Common myeloid progenitor, CD34-positive (primary cell): Measurements from ENCODE around the gene GPBP1.
A peak's percentile ranks its signal among the peaks of the same experiment; 100 is the strongest.
"Not testable (repeated sequence)": the region's sequence is repeated elsewhere in the genome, so short reads cannot be mapped to it uniquely, and the experiment has no call there.

Source experiments
- CTCF ChIA-PET: fragments of 350-600 bp; sonication (Branson Sonifier 250); formaldehyde crosslinking; loops from one replicate; lab custom pipeline; 2021; ENCODE audit warnings: antibody characterized with exemption; lab: Charles Lee
- POLR2A ChIA-PET: fragments of 350-600 bp; sonication (Branson Sonifier 250); formaldehyde crosslinking; loops from one replicate; lab custom pipeline; 2021; ENCODE audit warnings: antibody characterized with exemption; lab: Charles Lee
- DNase-seq, 3 donors: peaks; one replicate each; pipeline versions ENCODE4 v3.0.0 to v3.0.0-alpha.2; 2013
- H3K27ac ChIP-seq, 2 experiments: 1 replicate in 1 of 2; 2 replicates in 1 of 2; pipeline ENCODE4 v1.7.0; 2013; ENCODE audit warnings: inconsistent platforms in 2 of 2, low read length in 2 of 2, mild to moderate bottlenecking in 2 of 2, low read depth in 1 of 2, moderate library complexity in 1 of 2; ENCODE audit not compliant: severe bottlenecking in 2 of 2, insufficient read depth in 1 of 2, poor library complexity in 1 of 2
- H3K27me3 ChIP-seq, 5 experiments: replicated peaks in 2 of 5; 1 replicate in 3 of 5; 2 replicates in 2 of 5; pipeline versions ENCODE4 v1.6.1 to v1.7.0; 2013; ENCODE audit warnings: low read length in 4 of 5, mild to moderate bottlenecking in 2 of 5, moderate library complexity in 2 of 5, inconsistent platforms in 1 of 5; ENCODE audit not compliant: insufficient read depth in 5 of 5, control insufficient read depth in 4 of 5
- H3K36me3 ChIP-seq, 4 experiments: 1 replicate in 2 of 4; 2 replicates in 2 of 4; pipeline versions ENCODE4 v1.6.1 to v1.7.0; 2013; ENCODE audit warnings: low read length in 3 of 4, control low read depth in 1 of 4, mild to moderate bottlenecking in 1 of 4; ENCODE audit not compliant: control insufficient read depth in 4 of 4, insufficient read depth in 4 of 4
- H3K4me1 ChIP-seq, 4 experiments: 1 replicate in 3 of 4; 2 replicates in 1 of 4; pipeline versions ENCODE4 v1.6.1 to v1.7.1; 2013; ENCODE audit warnings: low read length in 3 of 4, mild to moderate bottlenecking in 3 of 4, control low read depth in 1 of 4, inconsistent platforms in 1 of 4, moderate library complexity in 1 of 4; ENCODE audit not compliant: control insufficient read depth in 4 of 4, insufficient read depth in 4 of 4; ENCODE audit errors: control extremely low read depth in 1 of 4
- H3K4me3 ChIP-seq, 7 experiments: 1 replicate in 4 of 7; 2 replicates in 3 of 7; pipeline versions ENCODE4 v1.5.1 to v1.7.0; 2013; ENCODE audit warnings: mild to moderate bottlenecking in 7 of 7, low read length in 6 of 7, moderate library complexity in 6 of 7, inconsistent platforms in 2 of 7, low read depth in 2 of 7, control low read depth in 1 of 7; ENCODE audit not compliant: insufficient read depth in 4 of 7, control insufficient read depth in 1 of 7; ENCODE audit errors: extremely low read depth in 1 of 7
- H3K9me3 ChIP-seq, 5 experiments: 1 replicate in 4 of 5; 2 replicates in 1 of 5; pipeline versions ENCODE4 v1.6.1 to v1.7.1; 2013; ENCODE audit warnings: low read length in 4 of 5, mild to moderate bottlenecking in 2 of 5, inconsistent platforms in 1 of 5, low read depth in 1 of 5, moderate library complexity in 1 of 5; ENCODE audit not compliant: control insufficient read depth in 4 of 5, insufficient read depth in 2 of 5; ENCODE audit errors: control extremely low read depth in 1 of 5
- WGBS: methylation state at CpG from one replicate; pipeline ENCODE4 v1.1.5; 2013; ENCODE audit not compliant: insufficient coverage; 5-methylcytosine and 5-hydroxymethylcytosine counted together

Gene GPBP1

DNA sequence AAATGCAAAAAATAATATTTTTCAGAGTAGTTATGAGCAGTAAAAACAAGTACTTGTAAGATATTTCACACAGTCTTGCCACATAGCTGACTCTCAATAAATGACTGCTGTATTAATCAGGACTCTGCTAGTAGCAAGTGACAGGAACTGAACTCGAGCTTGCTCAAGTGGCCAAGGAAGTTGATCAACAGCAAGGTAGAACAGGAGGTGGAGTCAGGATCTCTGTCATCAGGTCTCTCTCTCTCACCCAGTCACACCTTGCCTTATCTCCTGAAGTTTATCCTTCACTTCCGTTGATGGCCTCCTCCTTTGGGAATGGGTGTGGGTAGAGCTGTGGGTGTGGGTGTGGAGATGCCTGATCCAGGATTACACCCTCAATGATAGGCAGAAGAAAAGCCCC is 107.0 kb downstream of the GPBP1 start:
- Histone ChIP-seq H3K27ac (no peak overlapping the region), H3K4me1 (peaks cover 0 to 3% (median 0%) of the 10 kb centered on the region in 4 experiments), H3K9me3 (peaks cover 0 to 8% (median 4%) of the 10 kb centered on the region in 5 experiments), H3K4me3 (no peak overlapping the region), H3K27me3 (no peaks in the 10 kb centered on the region), H3K36me3 (no peaks in the 10 kb centered on the region)
- WGBS: no CpG with 5 or more reads among the region's 2 CpGs
- POLR2A ChIA-PET: no interaction called here
- no peak for DNase-seq
- CTCF ChIA-PET: no interaction called here

GRCh38 chr5:57285084-57285483 is 111.2 kb downstream of the GPBP1 start:
- H3K9me3 ChIP-seq, H3K4me1 ChIP-seq, H3K4me3 ChIP-seq, POLR2A ChIA-PET, H3K36me3 ChIP-seq, H3K27ac ChIP-seq, H3K27me3 ChIP-seq, DNase-seq: not testable (repeated sequence)
- CTCF ChIA-PET: interaction anchor here (0.7 to 1.3 kb wide), 3 partner anchors 13 to 1431 kb away, joined by 3 read pairs; no protein-coding TSS in a partner anchor
- WGBS: no CpG with 5 or more reads among the region's 5 CpGs

DNA sequence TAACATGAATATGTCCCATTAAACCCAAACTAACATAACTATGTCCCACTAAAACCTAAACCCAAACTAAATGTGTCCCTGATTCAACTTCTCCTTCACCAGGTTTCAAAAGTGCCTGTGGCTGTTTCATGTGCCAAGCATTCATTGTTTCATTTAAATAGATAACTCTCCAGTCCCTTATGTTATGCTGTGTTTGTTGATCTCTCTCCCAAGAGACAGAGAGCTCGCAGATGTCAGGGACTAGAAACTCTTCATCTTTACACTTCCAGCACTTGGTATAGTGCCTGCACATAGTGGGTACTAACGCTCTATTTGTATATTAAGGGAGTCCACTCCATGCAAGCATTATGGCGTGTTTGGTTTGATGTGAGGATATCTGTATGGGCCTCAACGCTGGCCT is 118.0 kb downstream of the GPBP1 start:
- Histone ChIP-seq H3K4me1 (no peaks in the 10 kb centered on the region), H3K27me3 (no peaks in the 10 kb centered on the region), H3K36me3 (no peaks in the 10 kb centered on the region), H3K9me3 (no peaks in the 10 kb centered on the region), H3K4me3 (no peak overlapping the region), H3K27ac (no peak overlapping the region)
- ChIA-PET POLR2A (no interaction called here), CTCF (interaction anchor here (1.3 kb wide), 1 partner anchor 1167 kb away, joined by 3 read pairs; no protein-coding TSS in a partner anchor)
- no peak for DNase-seq
- 96% methylated on average over 4 of the region's 4 CpGs for WGBS

DNA sequence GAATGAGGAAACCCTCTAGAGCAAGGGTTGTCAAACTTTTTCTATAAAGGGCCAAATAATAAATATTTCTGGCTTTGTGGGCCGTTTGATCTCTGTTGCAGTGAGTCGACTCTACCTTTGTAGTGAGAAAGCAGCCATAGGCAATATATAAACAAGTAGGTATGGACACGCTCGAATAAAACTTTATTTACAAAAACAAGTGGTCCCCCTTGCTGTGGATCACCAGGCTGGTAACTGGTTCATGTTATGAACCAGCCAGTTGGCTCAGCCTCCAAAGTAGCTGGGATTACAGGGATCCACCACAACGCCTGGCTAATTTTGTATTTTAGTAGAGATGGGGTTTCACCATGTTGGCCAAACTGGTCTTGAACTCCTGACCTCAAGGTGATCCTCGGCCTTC is 118.5 kb downstream of the GPBP1 start:
- CTCF ChIA-PET: no interaction called here
- Histone ChIP-seq H3K36me3 (no peaks in the 10 kb centered on the region), H3K27me3 (no peaks in the 10 kb centered on the region), H3K4me1 (no peaks in the 10 kb centered on the region), H3K27ac (no peak overlapping the region), H3K9me3 (no peaks in the 10 kb centered on the region), H3K4me3 (no peak overlapping the region)
- WGBS: 100% methylated on average over 6 of the region's 6 CpGs
- no peak for DNase-seq
- POLR2A ChIA-PET: no interaction called here

- H3K27ac ChIP-seq: no peak overlapping the region
- peak overlapping the region in 4 of 7 experiments; percentile 41 to 57 (median 54) for H3K4me3 ChIP-seq
- no peaks in the 10 kb centered on the region for H3K9me3 ChIP-seq
- 6% methylated on average over 2 of the region's 6 CpGs for WGBS
- ChIA-PET CTCF (interaction anchor here (0.7 to 4.5 kb wide), 19 partner anchors 9 to 1551 kb away, joined by 3 to 52 read pairs (median 4); partner anchors contain the start of gene PLK2), POLR2A (interaction anchor here (0.5 to 0.7 kb wide), 2 partner anchors 659 to 1162 kb away, joined by 3 to 5 read pairs; partner anchors contain the start of gene PLK2)
- peak; percentile 86 to 93 (median 87) for DNase-seq
- no peaks in the 10 kb centered on the region for H3K36me3 ChIP-seq
- H3K4me1 ChIP-seq: peaks cover 6 to 14% (median 8%) of the 10 kb centered on the region in 4 experiments
- no peaks in the 10 kb centered on the region for H3K27me3 ChIP-seq
These were observed 124.6 kb downstream of the GPBP1 start for GRCh38 chr5:57298295-57298984.

- Histone ChIP-seq H3K4me1 (peaks cover 6 to 14% (median 8%) of the 10 kb centered on the region in 4 experiments), H3K36me3 (no peaks in the 10 kb centered on the region), H3K27me3 (no peaks in the 10 kb centered on the region), H3K27ac (no peak overlapping the region), H3K4me3 (peak overlapping the region in 6 of 7 experiments; percentile 7 to 57 (median 46)), H3K9me3 (no peaks in the 10 kb centered on the region)
- CTCF ChIA-PET: interaction anchor here (0.8 to 4.5 kb wide), 14 partner anchors 14 to 1178 kb away, joined by 3 to 52 read pairs (median 4); partner anchors contain the start of gene PLK2
- peak; percentile 80 to 87 (median 84) for DNase-seq
- POLR2A ChIA-PET: no interaction called here
- WGBS: 4% methylated on average over 13 of the region's 15 CpGs
These were observed 125.2 kb downstream of the GPBP1 start for GRCh38 chr5:57298985-57299491.

DNA sequence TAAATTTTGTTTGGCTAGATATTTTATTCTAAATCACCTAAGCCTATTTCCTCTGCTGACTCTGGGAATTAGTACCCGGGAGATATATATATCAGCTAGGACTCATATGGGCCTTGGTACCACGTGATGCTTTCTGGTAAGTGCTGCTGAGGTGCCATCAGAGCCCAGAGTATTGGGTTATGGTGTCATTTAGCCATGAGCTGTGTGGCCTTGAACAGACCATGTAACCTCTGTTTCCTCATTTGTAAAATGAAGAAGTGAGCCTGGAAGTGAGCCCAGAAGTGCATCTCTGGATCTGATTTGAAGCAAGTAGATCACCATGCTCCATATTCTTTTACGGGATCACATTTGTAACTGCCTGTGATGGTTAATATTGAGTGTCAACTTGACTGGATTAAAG is 126.1 kb downstream of the GPBP1 start:
- Histone ChIP-seq H3K27me3 (no peaks in the 10 kb centered on the region), H3K27ac (no peak overlapping the region), H3K9me3 (no peaks in the 10 kb centered on the region), H3K4me1 (peaks cover 6 to 14% (median 8%) of the 10 kb centered on the region in 4 experiments), H3K4me3 (no peak overlapping the region), H3K36me3 (no peaks in the 10 kb centered on the region)
- ChIA-PET POLR2A (no interaction called here), CTCF (interaction anchor here (0.8 to 4.5 kb wide), 8 partner anchors 15 to 1164 kb away, joined by 3 to 52 read pairs (median 4); partner anchors contain the start of gene PLK2)
- peak in 1 of 3 donors; percentile 33 for DNase-seq
- WGBS: 93% methylated on average over 3 of the region's 3 CpGs
